ENCODE data around the gene CPLANE2. TPM values are rescaled to one million over a fixed set of nuclear protein-coding genes. Genes with fewer than 3 reads are reported as not detected.

The CPLANE2 gene
- total RNA-seq: 10 to 100 TPM in 2 of 4 donors, 1 to 10 TPM in 2; 5.2 to 20.4 (median 12.7) TPM

- under 1% methylated on average over 54 of the region's 57 CpGs for whole genome bisulfite sequencing
- peak within 1 kb of the TSS; percentile 68 for H3K4me3 ChIP-seq
- peak within 1 kb of the TSS; percentile 93 for H3K27ac ChIP-seq
- peaks cover 33% of the 10 kb centered on the region for H3K4me1 ChIP-seq
- H3K27me3 ChIP-seq: no peaks in the 10 kb centered on the region
- H3K36me3 ChIP-seq: peaks cover 4% of the 10 kb centered on the region
- peak; percentile 97 for DNase-seq (ENCODE audit: low spot score in 2 of 2)
- TF ChIP-seq POLR2A (IDR thresholded peaks at IDR 0.05) (peak in 1 of 2 donors; percentile 32), POLR2AphosphoS5 (IDR thresholded peaks at IDR 0.05) (no peak), CTCF (IDR thresholded peaks at IDR 0.05) (no peak), EP300 (IDR thresholded peaks at IDR 0.05) (no peak)
- no peaks in the 10 kb centered on the region for H3K9me3 ChIP-seq
Measured at GRCh38 chr1:16236511-16237342, at the start of gene CPLANE2. TSS of gene CPLANE2 (minus strand) at chr1:16237183. CDS start at chr1:16236742, 441 bp downstream.

GRCh38 chr1:16286122-16286521 is 49.1 kb upstream of the CPLANE2 start:
- Histone ChIP-seq H3K9me3 (no peaks in the 10 kb centered on the region), H3K4me3 (no peak overlapping the region), H3K36me3 (peaks cover 21% of the 10 kb centered on the region), H3K4me1 (peaks cover 4% of the 10 kb centered on the region), H3K27me3 (no peaks in the 10 kb centered on the region), H3K27ac (no peak overlapping the region)
- TF ChIP-seq EP300 (IDR thresholded peaks at IDR 0.05): no peak
- no peak for TF ChIP-seq CTCF (IDR thresholded peaks at IDR 0.05)
- TF ChIP-seq POLR2A (IDR thresholded peaks at IDR 0.05): no peak
- TF ChIP-seq POLR2AphosphoS5 (IDR thresholded peaks at IDR 0.05): no peak
- DNase-seq (ENCODE audit: low spot score in 2 of 2): no peak
- 93% methylated on average over 4 of the region's 4 CpGs for WGBS

GRCh38 chr1:16281765-16282164 is 44.8 kb upstream of the CPLANE2 start:
- H3K27ac ChIP-seq: no peak overlapping the region
- WGBS: 94% methylated on average over 2 of the region's 2 CpGs
- TF ChIP-seq POLR2A (IDR thresholded peaks at IDR 0.05) (no peak), EP300 (IDR thresholded peaks at IDR 0.05) (no peak), CTCF (IDR thresholded peaks at IDR 0.05) (no peak), POLR2AphosphoS5 (IDR thresholded peaks at IDR 0.05) (no peak)
- H3K9me3 ChIP-seq: no peaks in the 10 kb centered on the region
- H3K4me3 ChIP-seq: no peak overlapping the region
- peaks cover 8% of the 10 kb centered on the region for H3K4me1 ChIP-seq
- peaks cover 12% of the 10 kb centered on the region for H3K36me3 ChIP-seq
- H3K27me3 ChIP-seq: no peaks in the 10 kb centered on the region
- DNase-seq (ENCODE audit: low spot score in 2 of 2): no peak

- Histone ChIP-seq H3K4me3 (no peak overlapping the region), H3K9me3 (no peaks in the 10 kb centered on the region), H3K27me3 (no peaks in the 10 kb centered on the region), H3K27ac (no peak overlapping the region), H3K36me3 (peaks cover 7% of the 10 kb centered on the region), H3K4me1 (peaks cover 8% of the 10 kb centered on the region)
- TF ChIP-seq EP300 (IDR thresholded peaks at IDR 0.05) (no peak), POLR2A (IDR thresholded peaks at IDR 0.05) (no peak), CTCF (IDR thresholded peaks at IDR 0.05) (no peak), POLR2AphosphoS5 (IDR thresholded peaks at IDR 0.05) (no peak)
- no peak for DNase-seq (ENCODE audit: low spot score in 2 of 2)
- 79% methylated on average over 2 of the region's 2 CpGs for WGBS
Measured at GRCh38 chr1:16279186-16279585, 42.2 kb upstream of the CPLANE2 start.

- H3K4me3 ChIP-seq: no peak overlapping the region
- 87% methylated on average over 6 of the region's 6 CpGs for WGBS
- no peak for DNase-seq (ENCODE audit: low spot score in 2 of 2)
- no peak for TF ChIP-seq POLR2A (IDR thresholded peaks at IDR 0.05)
- no peak for TF ChIP-seq CTCF (IDR thresholded peaks at IDR 0.05)
- no peak for TF ChIP-seq EP300 (IDR thresholded peaks at IDR 0.05)
- TF ChIP-seq POLR2AphosphoS5 (IDR thresholded peaks at IDR 0.05): no peak
- peaks cover 7% of the 10 kb centered on the region for H3K36me3 ChIP-seq
- H3K27ac ChIP-seq: no peak overlapping the region
- no peaks in the 10 kb centered on the region for H3K9me3 ChIP-seq
- H3K4me1 ChIP-seq: peaks cover 8% of the 10 kb centered on the region
- no peaks in the 10 kb centered on the region for H3K27me3 ChIP-seq
Measured at GRCh38 chr1:16276302-16277030, 39.5 kb upstream of the CPLANE2 start.

All from suprapubic skin (tissue), 4 donors.